ENCODE data around the gene BHMT. TPM values are rescaled to one million over a fixed set of nuclear protein-coding genes. Genes with fewer than 3 reads are reported as not detected.

The BHMT gene
- total RNA-seq, 1 donor from 2014 or later = not detected

- no peak overlapping the region for H3K4me3 Mint-ChIP-seq (ENCODE audit: unreplicated experiment)
- TF ChIP-seq CTCF (IDR thresholded peaks at IDR 0.05) = no peak
- DNase-seq (ENCODE audit: low spot score) = no peak
- peaks cover 3% of the 10 kb centered on the region for H3K9me3 Mint-ChIP-seq (ENCODE audit: low read depth)
- no peaks in the 10 kb centered on the region for H3K4me1 Mint-ChIP-seq (ENCODE audit: low read depth)
- no peaks in the 10 kb centered on the region for H3K27me3 Mint-ChIP-seq (ENCODE audit: low read depth)
- H3K36me3 Mint-ChIP-seq (ENCODE audit: low read depth) = peaks cover 3% of the 10 kb centered on the region
- H3K27ac Mint-ChIP-seq (ENCODE audit: unreplicated experiment) = no peak overlapping the region
Measured at GRCh38 chr5:79124607-79125006, 13.0 kb downstream of the BHMT start.

- no peak for TF ChIP-seq CTCF (IDR thresholded peaks at IDR 0.05)
- no peak overlapping the region for H3K4me3 Mint-ChIP-seq (ENCODE audit: unreplicated experiment)
- peaks cover 3% of the 10 kb centered on the region for H3K9me3 Mint-ChIP-seq (ENCODE audit: low read depth)
- DNase-seq (ENCODE audit: low spot score) = no peak
- H3K27me3 Mint-ChIP-seq (ENCODE audit: low read depth) = no peaks in the 10 kb centered on the region
- H3K27ac Mint-ChIP-seq (ENCODE audit: unreplicated experiment) = no peak overlapping the region
- H3K36me3 Mint-ChIP-seq (ENCODE audit: low read depth) = peaks cover 3% of the 10 kb centered on the region
- H3K4me1 Mint-ChIP-seq (ENCODE audit: low read depth) = peaks cover 15% of the 10 kb centered on the region
Measured at GRCh38 chr5:79130781-79131180, 19.2 kb downstream of the BHMT start.

GRCh38 chr5:79133121-79133656 lies 21.6 kb downstream of the BHMT start:
- peak overlapping the region; percentile 75 for H3K4me3 Mint-ChIP-seq (ENCODE audit: unreplicated experiment)
- H3K36me3 Mint-ChIP-seq (ENCODE audit: low read depth) = no peaks in the 10 kb centered on the region
- peak; percentile 81 for TF ChIP-seq CTCF (IDR thresholded peaks at IDR 0.05)
- DNase-seq (ENCODE audit: low spot score) = no peak
- no peaks in the 10 kb centered on the region for H3K27me3 Mint-ChIP-seq (ENCODE audit: low read depth)
- H3K4me1 Mint-ChIP-seq (ENCODE audit: low read depth) = peaks cover 15% of the 10 kb centered on the region
- H3K27ac Mint-ChIP-seq (ENCODE audit: unreplicated experiment) = peak overlapping the region; percentile 99
- H3K9me3 Mint-ChIP-seq (ENCODE audit: low read depth) = no peaks in the 10 kb centered on the region

GRCh38 chr5:79133657-79134451 lies 22.2 kb downstream of the BHMT start:
- Mint-ChIP-seq H3K4me3 (ENCODE audit: unreplicated experiment) (peak overlapping the region; percentile 75), H3K36me3 (ENCODE audit: low read depth) (no peaks in the 10 kb centered on the region), H3K27ac (ENCODE audit: unreplicated experiment) (peak overlapping the region; percentile 99), H3K27me3 (ENCODE audit: low read depth) (no peaks in the 10 kb centered on the region), H3K9me3 (ENCODE audit: low read depth) (no peaks in the 10 kb centered on the region), H3K4me1 (ENCODE audit: low read depth) (peaks cover 15% of the 10 kb centered on the region)
- peak; percentile 79 for TF ChIP-seq CTCF (IDR thresholded peaks at IDR 0.05)
- DNase-seq (ENCODE audit: low spot score) = no peak

- peaks cover 8% of the 10 kb centered on the region for H3K9me3 Mint-ChIP-seq (ENCODE audit: low read depth)
- no peak overlapping the region for H3K27ac Mint-ChIP-seq (ENCODE audit: unreplicated experiment)
- no peak for TF ChIP-seq CTCF (IDR thresholded peaks at IDR 0.05)
- H3K36me3 Mint-ChIP-seq (ENCODE audit: low read depth) = peaks cover 3% of the 10 kb centered on the region
- DNase-seq (ENCODE audit: low spot score) = no peak
- H3K4me3 Mint-ChIP-seq (ENCODE audit: unreplicated experiment) = no peak overlapping the region
- peaks cover 15% of the 10 kb centered on the region for H3K4me1 Mint-ChIP-seq (ENCODE audit: low read depth)
- H3K27me3 Mint-ChIP-seq (ENCODE audit: low read depth) = no peaks in the 10 kb centered on the region
Measured at GRCh38 chr5:79135790-79136553, 24.4 kb downstream of the BHMT start.

Data from chondrocyte (in vitro differentiated cells).